GM18873 (cell line): Measurements from ENCODE around the gene AICDA.
"Not testable (repeated sequence)": the region's sequence is repeated elsewhere in the genome, so short reads cannot be mapped to it uniquely, and the experiment has no call there.

ENCODE experiments used
- ATAC-seq: cut with Tn5 transposase; IDR thresholded peaks from one replicate; pipeline ENCODE4 v1.9.1; 2021; ENCODE audit warnings: mild to moderate bottlenecking, moderate library complexity, moderate number of reproducible peaks; ENCODE audit not compliant: unreplicated experiment, low FRiP score

AICDA gene

DNA sequence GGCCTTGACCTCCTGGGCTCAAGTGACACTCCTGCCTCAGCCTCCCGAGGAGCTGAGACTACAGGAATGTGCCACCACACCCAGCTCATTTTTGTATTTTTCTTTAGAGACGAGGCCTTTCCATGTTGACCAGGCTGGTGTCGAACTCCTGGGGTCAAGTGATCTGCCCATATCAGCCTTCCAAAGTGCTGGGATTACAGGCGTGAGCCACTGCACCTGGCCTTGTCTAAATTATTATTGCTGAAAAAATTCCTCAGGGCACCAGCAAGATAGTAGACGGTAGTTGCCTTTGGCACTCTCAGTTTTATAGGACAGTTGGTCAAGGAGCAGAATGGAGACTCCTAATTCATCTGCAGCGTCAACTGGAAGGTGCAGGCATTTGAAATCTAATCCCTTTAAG is 2.5 kb upstream of the AICDA start:
- ATAC-seq, result no peak

DNA sequence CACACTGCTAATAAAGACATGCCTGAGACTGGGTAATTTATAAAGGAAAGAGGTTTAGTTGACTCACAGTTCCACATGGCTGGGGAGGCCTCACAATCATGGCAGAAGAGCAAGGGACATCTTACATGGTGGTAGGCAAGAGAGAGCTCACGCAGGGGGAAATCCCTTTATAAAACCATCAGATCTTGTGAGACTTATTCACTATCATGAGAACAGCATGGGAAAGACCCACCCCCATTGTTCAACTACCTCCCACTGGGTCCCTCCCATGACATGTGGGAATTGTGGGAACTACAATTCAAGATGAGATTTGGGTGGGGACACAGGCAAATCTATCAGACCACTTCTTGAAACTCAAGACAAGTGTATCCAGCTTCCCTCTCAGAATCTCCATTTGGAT is 1.2 kb upstream of the AICDA start:
- not testable (repeated sequence) for ATAC-seq

DNA sequence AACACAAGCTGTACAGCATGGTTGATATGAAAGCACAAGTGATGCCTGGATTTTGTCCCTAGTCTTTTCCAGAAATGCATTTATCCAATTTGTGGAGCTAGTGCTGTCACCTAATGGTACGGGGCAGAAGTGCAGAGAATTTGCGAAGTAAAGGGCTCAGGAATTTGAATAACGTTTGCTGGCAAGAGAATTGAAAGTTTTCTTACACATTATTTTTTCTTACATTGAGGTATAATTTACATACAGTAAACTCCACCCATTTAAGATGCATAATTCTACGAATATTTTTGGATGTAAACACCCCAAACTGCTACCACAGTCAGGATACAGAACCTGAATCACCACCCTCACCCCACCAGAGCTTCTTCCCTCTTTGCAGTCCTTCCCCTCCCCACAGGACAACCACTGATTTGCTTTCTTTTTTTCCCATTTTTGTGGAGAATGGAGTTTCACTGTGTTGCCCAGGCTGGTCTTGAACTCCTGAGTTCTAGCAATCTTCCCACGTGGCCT is 3.5 kb downstream of the AICDA start:
- ATAC-seq, result no peak

DNA sequence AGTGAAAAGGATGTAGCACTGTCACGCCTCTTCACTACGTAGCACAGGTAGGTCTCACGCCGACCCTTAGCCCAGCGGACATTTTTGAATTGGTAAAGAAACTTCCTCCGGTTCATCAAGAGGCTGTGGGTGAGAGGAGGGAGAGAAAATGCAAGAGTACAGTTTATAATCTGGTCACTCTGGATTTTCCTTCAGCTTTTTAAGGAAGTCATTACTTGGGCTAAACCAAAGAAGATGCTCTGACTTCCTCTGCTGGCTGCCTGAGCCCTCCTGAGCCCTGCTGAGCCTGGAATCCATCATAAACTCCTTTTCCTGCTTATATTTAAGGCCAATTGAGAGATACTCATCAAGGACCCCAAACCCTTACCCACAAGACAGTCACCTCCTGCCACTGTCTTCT is 5.8 kb downstream of the AICDA start:
- no peak for ATAC-seq

DNA sequence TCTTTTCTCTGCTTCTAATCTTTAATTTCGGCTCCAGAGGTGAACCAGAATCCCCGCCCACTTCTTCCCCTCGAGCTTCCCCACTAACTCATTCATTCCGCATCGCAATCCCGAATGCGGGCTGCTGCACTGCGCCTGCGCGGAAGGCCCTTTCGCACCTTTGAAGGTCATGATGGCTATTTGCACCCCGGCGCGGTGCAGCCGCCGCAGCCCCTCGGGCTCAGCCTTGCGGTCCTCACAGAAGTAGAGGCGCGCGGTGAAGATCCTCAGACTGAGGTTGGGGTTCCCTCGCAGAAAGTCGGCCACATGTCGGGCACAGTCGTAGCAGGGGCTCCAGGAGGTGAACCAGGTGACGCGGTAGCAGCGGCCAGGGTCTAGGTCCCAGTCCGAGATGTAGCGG is 7.6 kb downstream of the AICDA start:
- ATAC-seq, result no peak

DNA sequence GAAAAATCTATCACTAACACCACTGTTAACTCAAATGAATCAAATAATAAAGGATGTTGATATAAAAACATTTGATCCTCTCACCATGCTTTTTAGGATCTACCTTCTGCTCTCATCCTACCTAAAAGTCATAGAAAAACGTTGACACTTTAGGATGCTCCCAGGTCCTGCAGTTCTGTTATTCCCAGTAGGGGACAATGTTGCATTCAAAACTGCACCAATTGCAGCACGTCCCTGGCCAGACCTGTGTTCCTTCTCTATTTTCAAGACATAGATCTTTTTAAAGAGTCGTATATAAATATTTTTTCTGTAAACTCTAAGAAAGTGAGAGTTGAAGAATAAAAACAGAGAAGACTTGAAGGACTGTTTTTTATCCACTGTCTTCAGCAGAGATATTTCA is 8.8 kb downstream of the AICDA start:
- no peak for ATAC-seq

DNA sequence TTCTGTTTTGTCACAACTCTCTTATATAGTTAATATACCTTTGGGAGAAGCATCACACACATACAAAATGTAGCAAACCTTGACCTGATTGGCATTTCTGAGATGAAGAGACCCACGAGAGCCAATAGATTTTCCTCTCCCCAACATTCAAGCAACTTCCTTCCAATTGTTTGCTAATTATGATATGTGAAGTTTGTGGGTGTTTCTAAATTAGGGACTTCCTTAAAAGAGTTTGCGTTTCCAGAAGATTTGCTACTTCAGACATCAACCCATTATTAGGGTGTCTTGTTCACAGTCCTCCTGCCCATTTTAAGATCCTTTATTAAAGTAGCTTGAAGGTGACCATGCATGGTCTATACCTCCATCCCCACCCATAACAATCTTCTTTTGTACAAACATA is 9.4 kb downstream of the AICDA start:
- no peak for ATAC-seq

DNA sequence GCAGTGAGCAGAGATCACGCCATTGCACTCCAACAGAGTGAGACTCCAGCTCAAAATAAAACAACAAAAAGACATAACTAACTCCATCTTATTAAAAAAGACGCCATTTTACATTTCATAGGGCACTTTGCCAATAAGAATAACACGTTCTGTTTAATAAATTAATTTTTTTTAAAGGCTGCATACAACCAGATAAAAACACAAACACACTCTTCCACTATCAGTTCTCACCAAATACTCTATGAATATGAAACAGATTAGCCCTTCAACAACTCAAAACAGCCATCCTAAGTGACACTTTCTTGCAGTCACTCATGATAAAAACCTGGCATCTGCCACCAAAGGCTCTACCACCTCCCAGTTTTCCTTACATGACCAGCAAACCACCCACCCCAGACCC is 16.1 kb downstream of the AICDA start:
- ATAC-seq, result no peak

DNA sequence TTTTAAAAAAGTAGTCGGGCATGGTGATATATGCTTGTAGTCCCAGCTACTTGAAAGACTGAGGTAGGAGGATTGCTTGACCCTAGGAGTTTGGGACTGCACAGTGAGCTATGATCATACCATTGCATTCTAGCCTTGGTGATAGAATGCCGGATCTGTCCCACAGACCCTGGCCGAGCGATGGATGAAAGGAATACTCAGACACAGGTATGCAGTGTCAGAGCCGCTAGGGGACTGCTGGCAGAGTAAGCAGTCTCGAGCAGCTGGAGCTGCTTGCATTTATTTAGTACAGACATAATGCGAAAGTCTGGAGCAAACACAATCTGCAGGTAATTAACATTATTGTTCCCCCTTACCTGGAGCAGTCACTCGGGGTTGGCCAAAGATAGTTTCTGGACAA is 18.6 kb downstream of the AICDA start:
- no peak for ATAC-seq

DNA sequence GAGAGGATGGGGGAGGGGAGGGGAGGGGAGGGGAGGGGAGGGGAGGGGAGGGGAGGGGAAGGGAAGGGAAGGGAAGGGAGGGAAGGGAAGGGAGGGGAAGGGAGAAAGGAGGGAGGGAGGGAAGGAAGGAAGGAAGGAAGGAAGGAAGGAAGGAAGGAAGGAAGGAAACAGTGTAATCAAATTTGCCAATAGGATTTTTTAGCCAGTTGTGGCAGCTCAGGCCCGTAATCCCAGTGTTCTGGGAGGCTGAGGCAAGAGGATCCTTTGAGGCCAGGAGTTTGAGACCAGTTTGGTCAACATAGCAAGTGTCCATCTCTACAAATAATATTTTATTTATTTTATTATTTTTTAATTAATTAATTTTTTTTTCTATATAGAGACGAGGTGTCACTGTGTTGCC is 19.4 kb downstream of the AICDA start:
- ATAC-seq, result no peak

DNA sequence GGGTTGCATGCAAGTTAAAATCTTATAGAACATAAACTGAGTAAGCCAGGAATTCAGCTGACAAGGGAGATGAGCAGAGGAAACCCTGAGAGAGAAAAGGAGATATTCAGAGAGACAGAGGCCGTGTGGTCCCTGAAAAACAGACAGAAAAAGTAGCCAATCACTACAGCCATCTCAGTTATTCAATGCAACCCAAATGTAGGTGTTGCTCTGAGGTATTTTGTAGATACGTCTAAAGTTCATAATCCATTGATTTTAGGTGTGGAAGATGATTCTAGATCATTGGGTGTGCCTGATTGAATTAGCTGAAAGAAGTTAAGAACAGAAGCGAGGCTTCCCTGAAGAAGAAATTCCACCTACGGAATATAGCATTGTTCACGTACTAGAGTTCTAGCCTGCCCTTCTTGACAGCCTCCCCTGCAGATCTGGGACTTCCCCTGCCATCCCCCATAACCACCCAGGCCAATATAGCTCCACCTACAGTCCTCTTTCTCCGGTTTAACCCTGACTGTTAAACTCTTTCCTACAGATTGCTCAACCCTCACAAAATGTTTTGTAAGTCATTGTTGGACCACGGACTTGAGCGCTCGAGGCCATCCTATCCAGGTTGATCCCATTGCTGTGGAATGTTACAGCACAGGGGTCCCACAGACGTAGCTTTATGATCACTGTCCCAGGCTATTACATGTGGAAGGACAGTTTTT is 21.7 kb downstream of the AICDA start:
- ATAC-seq, result peak; percentile 80

DNA sequence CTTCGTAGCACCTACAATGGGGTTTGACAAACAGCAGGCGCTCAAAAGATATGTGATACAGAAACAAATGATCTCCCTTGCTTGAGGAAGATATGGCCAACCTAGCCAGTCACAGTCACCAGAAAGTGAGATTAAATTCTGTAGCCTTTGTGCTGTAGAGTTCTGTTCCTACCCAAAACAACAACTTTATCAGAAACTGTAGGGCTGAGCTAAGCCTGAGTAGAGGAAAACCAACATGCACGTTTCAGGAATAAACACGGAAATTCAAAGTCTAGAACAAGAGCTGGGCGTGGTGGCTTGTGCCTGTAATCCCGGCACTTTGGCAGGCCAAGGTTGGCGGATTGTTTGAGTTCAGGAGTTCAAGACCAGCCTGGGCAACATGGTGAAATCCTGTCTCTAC is 23.0 kb downstream of the AICDA start:
- no peak for ATAC-seq

DNA sequence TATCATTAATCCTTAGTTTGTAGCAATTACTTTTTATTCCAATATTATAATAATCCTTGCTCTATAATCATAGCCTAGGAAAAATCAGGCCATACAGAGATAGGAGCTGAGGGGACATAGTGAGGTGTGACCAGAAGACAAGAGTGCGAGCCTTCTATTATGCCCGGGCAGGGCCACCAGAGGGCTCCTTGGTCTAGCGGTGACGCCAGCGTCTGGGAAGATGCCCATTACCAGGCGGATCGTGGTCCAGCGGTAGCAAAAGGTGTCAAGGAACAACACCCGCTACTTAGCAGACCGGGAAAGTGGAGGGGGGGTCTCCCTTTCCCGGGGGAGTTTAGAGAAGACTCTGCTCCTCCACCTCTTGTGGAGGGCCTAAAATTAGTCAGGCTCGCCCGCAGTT is 28.2 kb downstream of the AICDA start:
- not testable (repeated sequence) for ATAC-seq

DNA sequence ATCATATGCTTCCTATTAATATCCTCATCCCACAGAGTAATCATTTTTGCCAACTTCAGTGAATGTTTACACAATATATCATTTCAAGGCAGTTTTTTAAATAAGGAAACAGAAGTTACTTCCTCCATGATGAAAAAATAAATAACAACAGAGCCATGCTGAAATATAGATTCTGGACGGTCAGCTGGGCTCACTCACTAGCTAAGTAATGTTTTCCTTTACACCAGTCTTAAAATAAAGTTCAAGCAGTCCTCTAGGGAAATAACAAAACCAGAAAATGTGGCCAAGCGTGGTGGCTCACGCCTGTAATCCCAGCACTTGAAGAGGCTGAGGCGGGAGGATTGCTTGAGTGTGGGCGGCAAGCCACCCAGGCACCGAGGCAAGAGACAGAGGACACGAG is 28.7 kb downstream of the AICDA start:
- no peak for ATAC-seq

DNA sequence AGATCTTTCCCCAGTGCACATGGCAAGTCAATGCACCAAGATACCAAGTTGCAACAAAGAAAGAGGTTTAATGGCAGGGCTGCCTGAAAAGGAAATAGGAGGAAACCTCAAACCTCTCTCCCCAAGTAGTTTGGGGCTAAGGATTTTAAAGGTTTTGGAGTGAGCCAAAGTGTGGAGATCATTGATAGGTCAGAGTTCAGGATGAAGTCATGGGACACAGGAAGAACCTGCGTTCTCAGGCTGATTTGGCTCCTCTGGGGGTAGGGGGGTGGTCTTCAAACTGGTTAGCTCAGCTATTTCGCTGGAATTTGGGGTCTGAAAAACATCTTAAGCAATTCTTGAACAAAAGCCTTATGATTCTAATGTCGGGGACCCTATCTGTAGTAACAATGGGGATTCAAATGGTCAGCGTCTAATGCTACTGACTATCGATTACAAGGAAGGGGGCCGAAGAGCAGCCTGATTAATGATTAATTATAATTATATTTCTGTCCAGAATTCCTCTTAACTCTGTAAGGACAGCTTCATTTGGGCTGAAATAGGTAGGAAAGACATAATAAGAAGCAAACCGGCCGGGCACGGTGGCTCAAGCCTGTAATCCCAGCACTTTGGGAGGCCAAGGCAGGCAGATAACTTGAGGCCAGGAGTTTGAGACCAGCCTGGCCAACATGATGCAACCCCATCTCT is 31.4 kb downstream of the AICDA start:
- ATAC-seq, result no peak

DNA sequence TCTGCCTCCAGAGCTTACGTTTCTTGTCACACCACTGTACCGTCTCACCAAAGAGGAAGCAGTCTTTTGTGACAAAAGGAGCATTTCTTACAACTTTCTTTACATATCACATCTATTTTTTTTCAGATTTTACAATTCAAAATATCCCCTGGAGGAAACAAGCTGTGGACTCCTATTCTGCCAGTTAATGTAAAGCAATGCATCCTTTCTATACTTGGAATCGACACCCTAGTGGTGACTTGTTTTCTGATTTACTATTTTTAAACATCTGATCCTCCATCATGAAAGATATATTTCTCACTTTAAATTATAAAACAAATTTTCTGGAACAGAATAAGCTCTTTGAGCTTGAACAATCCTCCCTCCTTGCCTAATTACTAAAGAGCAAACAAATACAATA is 34.8 kb downstream of the AICDA start:
- no peak for ATAC-seq

DNA sequence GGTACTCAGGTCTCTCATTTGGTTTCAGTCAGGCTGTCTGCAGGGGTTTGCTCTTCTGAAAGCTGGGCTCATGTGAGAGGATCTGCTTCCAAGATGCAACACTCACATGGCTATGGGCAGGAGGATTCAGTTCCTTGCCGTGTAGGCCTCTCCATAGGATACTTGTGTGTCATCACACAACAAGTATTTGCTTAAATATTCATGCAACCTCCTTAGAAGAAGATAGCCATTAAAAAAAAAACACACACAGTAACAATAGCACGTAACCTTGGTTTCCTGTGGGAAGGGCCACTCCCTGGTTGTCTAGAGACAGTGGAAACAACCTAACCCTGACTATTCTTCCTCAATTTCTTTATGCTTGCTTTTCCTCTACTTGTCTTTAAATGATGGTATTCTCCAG is 40.2 kb downstream of the AICDA start:
- ATAC-seq, result no peak

DNA sequence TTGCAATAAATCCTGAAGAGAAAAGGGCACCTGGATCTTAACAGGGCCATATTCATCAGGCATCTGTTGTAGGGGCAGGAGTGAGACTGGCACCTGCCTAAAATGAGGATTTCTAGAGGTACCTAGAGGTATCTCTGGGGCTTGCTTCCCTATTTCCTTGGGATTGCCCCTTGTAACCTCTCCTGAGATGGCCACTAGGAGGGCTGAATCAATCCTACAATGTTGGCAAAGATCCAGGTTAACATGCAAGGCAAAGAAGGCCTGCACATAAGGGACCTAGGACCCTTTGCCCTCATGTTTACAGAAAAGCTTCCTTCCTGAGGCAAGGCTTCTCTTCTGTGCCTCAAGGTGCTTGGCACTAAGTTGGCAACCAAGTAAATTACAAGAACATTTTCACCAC is 46.1 kb downstream of the AICDA start:
- no peak for ATAC-seq

DNA sequence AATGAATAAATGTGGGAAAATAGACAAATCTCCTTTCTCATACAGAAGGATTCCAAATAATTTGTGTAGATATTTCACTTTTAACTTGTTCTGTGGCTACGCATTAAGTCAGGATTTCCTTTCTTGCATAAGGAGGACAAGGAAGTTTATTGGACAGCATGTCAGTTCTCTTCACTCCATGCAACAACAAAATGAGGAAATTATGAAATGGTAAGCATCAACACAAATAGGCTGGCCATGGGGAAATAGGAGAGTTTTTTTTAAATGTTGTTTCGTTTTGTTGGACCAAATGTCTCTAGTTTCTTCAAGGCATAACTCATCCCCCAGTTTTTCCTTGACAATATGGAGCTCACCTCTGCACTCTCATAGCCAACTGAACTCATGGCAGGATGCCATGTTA is 46.6 kb downstream of the AICDA start:
- ATAC-seq, result not testable (repeated sequence)

DNA sequence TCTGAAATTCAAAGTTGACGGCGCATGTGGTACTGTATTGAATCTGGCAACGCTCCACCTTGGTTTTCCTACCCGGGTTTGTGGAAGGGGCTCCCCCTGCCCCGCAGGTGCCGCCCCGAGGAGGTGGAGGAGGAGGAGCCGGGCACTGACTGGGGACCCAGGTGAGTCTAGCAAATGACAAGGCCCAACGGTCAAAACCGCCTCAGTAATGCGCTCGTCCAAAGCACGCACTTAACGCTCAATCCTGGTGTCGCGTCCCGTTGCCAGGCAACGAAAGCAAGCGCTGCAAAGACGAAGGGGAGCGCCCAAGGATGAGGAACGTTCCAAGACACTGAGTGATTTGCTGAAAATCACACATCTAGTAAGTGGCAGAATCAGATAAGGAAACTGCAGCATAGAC is 48.0 kb downstream of the AICDA start:
- ATAC-seq, result no peak

DNA sequence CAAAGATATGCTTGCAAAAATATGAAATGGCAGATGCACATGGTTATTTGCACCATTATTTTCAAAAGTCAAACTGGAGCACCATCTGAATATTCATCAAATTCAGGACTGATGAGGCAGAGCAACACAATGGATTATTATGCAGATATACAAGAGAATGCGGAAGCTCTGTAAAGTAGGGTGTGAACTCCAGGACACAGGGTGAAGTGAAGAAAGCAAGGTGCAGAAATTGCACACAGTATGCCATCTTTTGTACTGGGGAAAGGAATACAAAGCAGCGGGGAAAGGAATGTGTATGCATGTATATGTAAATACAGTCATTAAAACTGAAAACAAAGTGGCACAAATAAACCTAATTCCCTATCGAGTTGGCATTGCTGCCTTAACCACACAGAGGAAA is 49.3 kb downstream of the AICDA start:
- no peak for ATAC-seq

DNA sequence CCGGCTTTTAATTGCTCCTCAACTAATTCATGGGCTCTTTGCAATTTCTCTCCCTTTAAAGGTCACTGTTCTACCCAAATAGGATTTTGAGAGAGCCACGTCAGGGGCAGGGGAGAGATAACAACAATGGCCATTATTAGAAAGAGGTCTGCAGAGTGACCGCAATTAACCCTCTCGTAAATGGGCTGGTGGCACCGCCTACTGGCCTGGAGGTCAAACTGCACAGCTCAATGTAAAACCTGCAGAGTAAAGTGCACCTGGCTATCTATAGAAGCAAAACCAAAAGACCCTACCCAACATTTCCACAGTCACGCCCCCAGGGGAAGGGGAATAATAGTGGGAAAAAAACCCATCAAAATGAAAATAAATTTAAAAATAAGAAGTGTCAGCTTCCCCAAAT is 50.3 kb downstream of the AICDA start:
- no peak for ATAC-seq
